Tibial nerve (tissue), 3 donors: ENCODE results near the gene CCDC40.

Experiments
- POLR2A ChIP-seq, 2 donors: fragments of 450-650 bp; IDR thresholded peaks; one replicate each; pipeline ENCODE4 v1.6.1; 2017; ENCODE audit warnings: antibody characterized with exemption in 2 of 2, mild to moderate bottlenecking in 2 of 2, moderate library complexity in 2 of 2
- TF ChIP-seq, protein P1 (sequence below), 5 experiments: fragments of 200-600 bp in 3 of 5; fragments of 450-650 bp in 2 of 5; sonication (generic) in 3 of 5; IDR thresholded peaks; one replicate each; pipeline ENCODE4 v1.5.1; 2016 to 2019; ENCODE audit warnings: antibody characterized with exemption in 5 of 5, mild to moderate bottlenecking in 3 of 5, moderate library complexity in 2 of 5

DNA sequence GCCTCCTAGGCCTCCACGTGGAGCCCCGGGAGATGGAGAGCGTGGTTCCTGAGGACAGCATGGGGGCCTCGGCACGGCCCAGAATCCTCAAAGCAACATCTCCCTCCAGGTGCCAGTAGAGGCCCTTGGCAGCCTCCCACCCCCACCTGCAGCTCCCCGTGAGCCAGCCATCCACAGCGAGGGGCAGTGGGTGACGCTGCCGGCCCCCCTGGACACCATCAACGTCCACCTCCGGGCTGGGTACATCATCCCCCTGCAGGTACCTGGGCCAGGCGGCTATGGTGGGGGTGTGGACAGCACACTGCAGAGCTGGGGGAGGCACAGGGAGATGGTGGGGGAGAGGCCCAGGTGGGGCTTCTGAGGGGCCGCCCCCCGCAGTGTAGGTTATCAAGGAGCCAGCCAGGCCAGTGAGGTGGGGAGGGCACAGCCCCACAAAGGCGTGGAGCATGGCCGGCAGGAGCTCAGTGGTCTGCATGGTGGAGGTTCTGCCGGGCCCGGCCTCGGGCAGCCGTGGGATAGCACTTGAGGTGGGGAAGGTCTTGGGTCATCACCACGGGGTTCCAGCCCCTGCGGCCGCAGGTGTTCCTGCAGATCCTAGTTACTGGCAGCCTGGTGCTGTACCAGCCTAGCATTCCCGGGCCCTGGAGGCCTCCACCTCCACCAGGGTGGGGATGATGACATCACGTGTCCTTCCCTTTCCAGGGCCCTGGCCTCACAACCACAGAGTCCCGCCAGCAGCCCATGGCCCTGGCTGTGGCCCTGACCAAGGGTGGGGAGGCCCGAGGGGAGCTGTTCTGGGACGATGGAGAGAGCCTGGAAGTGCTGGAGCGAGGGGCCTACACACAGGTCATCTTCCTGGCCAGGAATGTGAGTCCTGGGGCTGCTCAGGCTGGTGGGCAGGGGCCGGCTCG is 81.3 kb downstream of the CCDC40 start:
- TF ChIP-seq, protein P1, sequence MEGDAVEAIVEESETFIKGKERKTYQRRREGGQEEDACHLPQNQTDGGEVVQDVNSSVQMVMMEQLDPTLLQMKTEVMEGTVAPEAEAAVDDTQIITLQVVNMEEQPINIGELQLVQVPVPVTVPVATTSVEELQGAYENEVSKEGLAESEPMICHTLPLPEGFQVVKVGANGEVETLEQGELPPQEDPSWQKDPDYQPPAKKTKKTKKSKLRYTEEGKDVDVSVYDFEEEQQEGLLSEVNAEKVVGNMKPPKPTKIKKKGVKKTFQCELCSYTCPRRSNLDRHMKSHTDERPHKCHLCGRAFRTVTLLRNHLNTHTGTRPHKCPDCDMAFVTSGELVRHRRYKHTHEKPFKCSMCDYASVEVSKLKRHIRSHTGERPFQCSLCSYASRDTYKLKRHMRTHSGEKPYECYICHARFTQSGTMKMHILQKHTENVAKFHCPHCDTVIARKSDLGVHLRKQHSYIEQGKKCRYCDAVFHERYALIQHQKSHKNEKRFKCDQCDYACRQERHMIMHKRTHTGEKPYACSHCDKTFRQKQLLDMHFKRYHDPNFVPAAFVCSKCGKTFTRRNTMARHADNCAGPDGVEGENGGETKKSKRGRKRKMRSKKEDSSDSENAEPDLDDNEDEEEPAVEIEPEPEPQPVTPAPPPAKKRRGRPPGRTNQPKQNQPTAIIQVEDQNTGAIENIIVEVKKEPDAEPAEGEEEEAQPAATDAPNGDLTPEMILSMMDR (IDR thresholded peaks at IDR 0.05) = no peak
- TF ChIP-seq POLR2A (IDR thresholded peaks at IDR 0.05) = no peak
